Lung (tissue), 12 donors: ENCODE data around the gene ALAD. TPM values are rescaled to one million over a fixed set of nuclear protein-coding genes. Genes with fewer than 3 reads are reported as not detected.
A peak's percentile ranks its signal among the peaks of the same experiment; 100 is the strongest.

Experiments
- ATAC-seq: fragments of 200-7000 bp; cut with Tn5 transposase; one replicate; pipeline ENCODE4 v1.9.1; 2020; ENCODE audit warnings: moderate number of reproducible peaks; ENCODE audit not compliant: insufficient read depth, low FRiP score
- DNase-seq, 3 donors: peaks; one replicate each; pipeline ENCODE4 v3.0.0-alpha.2; 2013 to 2017
- H3K27ac ChIP-seq, 2 donors: one replicate each; pipeline ENCODE4 v1.5.1; 2013; ENCODE audit warnings: mild to moderate bottlenecking in 2 of 2, moderate library complexity in 2 of 2, control low read depth in 1 of 2, inconsistent platforms in 1 of 2, low read depth in 1 of 2, low read length in 1 of 2
- H3K27me3 ChIP-seq, 3 donors: one replicate each; pipeline ENCODE4 v1.5.1; 2013; ENCODE audit warnings: low read length in 2 of 3; ENCODE audit not compliant: control insufficient read depth in 3 of 3, insufficient read depth in 3 of 3
- H3K36me3 ChIP-seq, 4 donors: one replicate each; pipeline ENCODE4 v1.5.1; 2013; ENCODE audit warnings: low read length in 4 of 4, mild to moderate bottlenecking in 1 of 4, moderate library complexity in 1 of 4; ENCODE audit not compliant: control insufficient read depth in 4 of 4, insufficient read depth in 4 of 4
- H3K4me1 ChIP-seq, 5 donors: one replicate each; pipeline ENCODE4 v1.5.1; 2013; ENCODE audit warnings: low read length in 5 of 5, mild to moderate bottlenecking in 2 of 5, moderate library complexity in 1 of 5; ENCODE audit not compliant: control insufficient read depth in 5 of 5, insufficient read depth in 5 of 5
- H3K4me3 ChIP-seq: one replicate; pipeline ENCODE4 v1.5.1; 2013; ENCODE audit warnings: mild to moderate bottlenecking, control low read depth, moderate library complexity
- H3K9ac ChIP-seq, 2 donors: one replicate each; pipeline ENCODE4 v1.5.1; 2013; ENCODE audit warnings: low read length in 2 of 2, control low read depth in 1 of 2; ENCODE audit not compliant: insufficient read depth in 1 of 2
- H3K9me3 ChIP-seq, 4 donors: one replicate each; pipeline ENCODE4 v1.5.1; 2013; ENCODE audit warnings: low read length in 3 of 4, mild to moderate bottlenecking in 1 of 4, moderate library complexity in 1 of 4; ENCODE audit not compliant: control insufficient read depth in 4 of 4, insufficient read depth in 3 of 4
- CTCF ChIP-seq: IDR thresholded peaks from 2 replicates; pipeline ENCODE4 v1.5.1; 2012; ENCODE audit warnings: mild to moderate bottlenecking; ENCODE audit errors: control extremely low read depth, extremely low read depth
- WGBS, 2 donors: extraction: QIAGEN DNeasy Blood & Tissue Kit; methylation state at CpG; one replicate each; pipeline ENCODE4 v1.1.7; 2013; 5-methylcytosine and 5-hydroxymethylcytosine counted together
- polyA plus RNA-seq, 2 donors: library from polyadenylated mRNA; stranded (reverse); fragments of 200-250 nt; gene quantifications; one replicate each; pipeline ENCODE4 v1.2.1, GENCODE V29; 2013
- total RNA-seq, 2 donors: library from RNA; depleted of rRNA in 1 of 2; stranded (reverse); fragments of >200 nt in 1 of 2; gene quantifications; one replicate each; pipeline ENCODE4 v1.2.1, GENCODE V29; 2014 to 2021
- donor health status: control.
- donor health status: control.
- donor health status: Bipolar disorder and iron deficiency.
- donor health status: healthy.
- donor health status: DM: yes; HTN: yes; CAD: no.

The ALAD gene
- total and polyA plus RNA-seq, 4 donors, result 22.5 to 41.3 (median 28.6) TPM

- Histone ChIP-seq H3K36me3 (no peaks in the 10 kb centered on the region), H3K4me3 (no peak overlapping the region), H3K9me3 (no peaks in the 10 kb centered on the region), H3K27me3 (no peaks in the 10 kb centered on the region), H3K9ac (no peak overlapping the region), H3K4me1 (no peaks in the 10 kb centered on the region), H3K27ac (no peak overlapping the region)
- no peak for TF ChIP-seq CTCF
- no peak for DNase-seq
- ATAC-seq, result no peak
- WGBS, 2 donors, result 75% methylated on average over 3 of the region's 3 CpGs
Observed at GRCh38 chr9:113421726-113422125, 20.6 kb upstream of the ALAD start.

GRCh38 chr9:113417370-113417769 lies 16.3 kb upstream of the ALAD start:
- TF ChIP-seq CTCF, result no peak
- Histone ChIP-seq H3K9me3 (no peaks in the 10 kb centered on the region), H3K4me3 (no peak overlapping the region), H3K9ac (no peak overlapping the region), H3K27me3 (no peaks in the 10 kb centered on the region), H3K36me3 (no peaks in the 10 kb centered on the region), H3K4me1 (no peaks in the 10 kb centered on the region), H3K27ac (no peak overlapping the region)
- DNase-seq (peak in 1 of 3 donors; percentile 3), ATAC-seq (no peak)
- 75 to 82% methylated on average over 4 of the region's 4 CpGs for WGBS, 2 donors

GRCh38 chr9:113416149-113416721 lies 15.2 kb upstream of the ALAD start:
- Histone ChIP-seq H3K27me3 (no peaks in the 10 kb centered on the region), H3K9ac (no peak overlapping the region), H3K9me3 (no peaks in the 10 kb centered on the region), H3K36me3 (no peaks in the 10 kb centered on the region), H3K4me3 (no peak overlapping the region), H3K27ac (no peak overlapping the region), H3K4me1 (peaks cover 0 to 1% (median 0%) of the 10 kb centered on the region in 5 donors)
- TF ChIP-seq CTCF, result no peak
- no peak for ATAC-seq
- 35 to 39% methylated on average over 3 of the region's 3 CpGs for WGBS, 2 donors
- DNase-seq, result peak in 2 of 3 donors; percentile 20 to 46
